Activated CD8-positive, alpha-beta memory T cell treated with anti-CD3 and anti-CD28 coated beads for 36 hours (primary cell): Measurements from ENCODE around the gene MICAL3. TPM values are rescaled to one million over a fixed set of nuclear protein-coding genes. Genes with fewer than 3 reads are reported as not detected.
"Not testable (repeated sequence)": the region's sequence is repeated elsewhere in the genome, so short reads cannot be mapped to it uniquely, and the experiment has no call there.

Experiments used
- CTCF ChIA-PET: fragments of 350-600 bp; sonication (Branson Sonifier 250); formaldehyde crosslinking; loops from one replicate; lab custom pipeline; 2021; ENCODE audit warnings: antibody characterized with exemption; lab: Charles Lee
- POLR2A ChIA-PET: fragments of 350-600 bp; sonication (Branson Sonifier 250); formaldehyde crosslinking; loops from one replicate; lab custom pipeline; 2021; ENCODE audit warnings: antibody characterized with exemption; lab: Charles Lee
- total RNA-seq, 2 experiments: library from RNA; stranded (reverse); gene quantifications; one replicate each; pipeline ENCODE4 v1.2.3, GENCODE V29; 2021

Gene MICAL3
- total RNA-seq, 2 experiments from 2014 or later: 47.1 to 48.6 TPM

GRCh38 chr22:18010266-18010665 is 14.1 kb downstream of the MICAL3 start:
- ChIA-PET POLR2A (no interaction called here), CTCF (no interaction called here)

DNA sequence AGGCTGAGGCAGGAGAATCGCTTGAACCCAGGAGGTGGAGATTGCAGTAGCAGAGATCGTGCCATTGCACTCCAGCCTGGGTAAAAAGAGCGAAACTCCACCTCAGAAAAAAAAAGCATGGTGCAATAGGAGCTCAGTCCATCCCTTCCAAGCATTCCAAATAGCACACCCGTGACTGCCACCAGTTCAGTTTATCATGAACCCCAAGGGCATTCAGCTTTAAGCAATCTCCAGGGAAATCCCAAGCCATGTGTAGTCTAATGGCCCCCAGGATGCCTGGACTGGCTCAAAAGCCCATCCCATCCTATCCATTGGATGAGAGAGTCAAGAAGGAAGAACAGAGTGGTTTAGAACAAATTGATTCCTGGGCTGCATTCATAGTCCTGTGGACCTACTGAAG is 16.2 kb downstream of the MICAL3 start:
- ChIA-PET CTCF (interaction anchor here (0.9 kb wide), 1 partner anchor 178 kb away, joined by 3 read pairs; no protein-coding TSS in a partner anchor), POLR2A (no interaction called here)

DNA sequence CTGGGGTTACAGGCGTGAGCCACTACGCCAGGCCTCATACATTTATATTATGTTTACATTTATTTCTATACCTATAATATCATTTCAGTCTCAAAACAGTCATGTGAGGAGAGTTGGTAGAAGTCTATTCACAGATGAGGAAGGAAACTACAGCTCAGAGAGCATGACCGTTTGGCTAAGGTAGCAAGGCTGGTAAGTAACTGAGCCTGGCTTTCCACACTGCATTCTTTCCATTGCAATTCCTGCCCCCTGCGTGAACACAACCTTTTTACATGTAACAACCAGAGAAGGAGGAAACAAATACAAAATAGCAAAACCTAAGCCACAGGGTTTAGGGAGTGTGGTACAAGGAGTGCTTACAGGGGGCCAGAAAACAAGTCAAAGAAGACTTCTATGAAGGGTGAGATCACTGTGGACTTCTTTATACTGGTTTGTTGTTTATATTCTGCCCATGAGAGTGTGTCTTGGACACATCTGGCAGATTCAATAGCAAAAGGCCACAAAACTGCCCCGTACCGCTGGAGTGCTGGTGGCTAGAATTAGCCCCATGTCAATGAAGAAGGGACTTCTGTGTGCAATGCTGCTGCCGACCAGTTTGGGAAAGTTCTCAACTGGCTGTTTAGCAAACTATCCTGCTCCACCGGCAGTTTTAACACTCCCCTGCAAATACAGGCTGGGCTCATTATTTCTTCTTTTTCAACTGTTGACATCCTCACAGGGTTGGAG is 19.0 kb downstream of the MICAL3 start:
- CTCF ChIA-PET: no interaction called here

DNA sequence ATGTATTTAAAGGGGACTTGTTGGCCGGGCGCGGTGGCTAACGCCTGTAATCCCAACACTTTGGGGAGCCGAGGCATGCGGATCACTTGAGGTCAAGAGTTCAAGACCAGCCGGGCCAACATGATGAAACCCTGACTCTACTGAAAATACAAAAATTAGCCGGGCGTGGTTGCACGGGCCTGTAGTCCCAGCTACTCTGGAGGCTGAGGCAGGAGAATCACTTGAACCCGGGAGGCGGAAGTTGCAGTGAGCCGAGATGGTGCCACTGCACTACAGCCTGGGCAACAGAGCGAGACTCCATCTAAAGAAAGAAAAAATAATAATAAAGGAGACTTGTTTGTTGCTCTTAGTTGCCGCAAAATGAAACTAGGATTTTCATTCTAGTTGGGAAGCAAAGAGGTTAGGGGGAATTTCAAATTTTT is 22.5 kb downstream of the MICAL3 start:
- POLR2A ChIA-PET, CTCF ChIA-PET: not testable (repeated sequence)

More for the DNA sequence above, 19.0 kb downstream of the MICAL3 start:
- POLR2A ChIA-PET: interaction anchor here (0.7 kb wide), 1 partner anchor 152 kb away, joined by 3 read pairs; no protein-coding TSS in a partner anchor

DNA sequence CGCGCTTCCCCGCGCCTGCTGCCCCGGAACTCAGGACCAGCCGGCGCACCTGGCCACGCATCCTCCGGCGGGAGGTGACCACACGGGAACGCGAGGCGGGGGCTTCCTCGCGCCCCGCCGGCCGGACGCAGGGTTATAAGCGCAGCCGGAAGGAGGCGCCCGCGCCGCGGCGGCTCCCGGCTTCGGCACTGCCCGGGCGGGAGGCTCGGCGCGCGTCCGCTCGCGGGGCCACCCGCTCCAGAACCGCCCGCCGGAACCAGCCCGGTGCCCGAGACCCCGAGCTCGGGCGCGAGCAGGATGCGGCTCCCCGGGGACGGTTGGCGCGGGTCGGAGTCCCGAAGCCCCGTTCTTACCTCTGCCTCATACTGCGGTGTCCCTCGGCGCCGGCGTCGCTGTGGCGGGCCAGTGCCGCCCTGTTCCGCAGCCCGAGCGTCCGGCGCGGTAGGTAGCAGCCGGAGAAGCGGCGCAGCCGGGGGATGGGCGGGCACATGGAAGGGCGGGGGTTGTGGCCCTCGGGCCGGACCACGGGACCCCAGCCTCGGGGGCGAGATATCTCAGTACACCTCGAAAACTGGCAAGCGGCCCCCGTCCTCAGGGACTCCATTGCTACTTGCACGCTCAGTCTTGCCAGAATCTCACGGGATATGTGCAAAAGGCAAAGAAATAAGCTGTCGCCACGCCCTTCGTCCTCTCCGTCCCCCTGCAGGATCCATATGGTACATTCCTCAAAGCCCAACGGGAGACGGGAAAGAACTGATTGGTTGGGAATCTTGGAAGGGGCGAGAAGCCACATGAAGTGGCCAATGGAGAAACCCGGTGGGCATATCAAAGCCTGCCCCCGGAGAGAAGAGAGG is 23.1 kb downstream of the MICAL3 start:
- CTCF ChIA-PET: no interaction called here
- POLR2A ChIA-PET: interaction anchor here (1.1 kb wide), 1 partner anchor 77 kb away, joined by 4 read pairs; the partner anchor contains the start of gene PEX26

- CTCF ChIA-PET: interaction anchor here (0.6 kb wide), 1 partner anchor 215 kb away, joined by 3 read pairs; no protein-coding TSS in a partner anchor
- POLR2A ChIA-PET: interaction anchor here (1.1 kb wide), 1 partner anchor 77 kb away, joined by 4 read pairs; the partner anchor contains the start of gene PEX26
Measured at GRCh38 chr22:18000441-18001039, 23.8 kb downstream of the MICAL3 start.

- ChIA-PET CTCF (no interaction called here), POLR2A (interaction anchor here (1.1 kb wide), 1 partner anchor 78 kb away, joined by 4 read pairs; the partner anchor contains the start of gene PEX26)
Measured at GRCh38 chr22:17999851-18000250, 24.5 kb downstream of the MICAL3 start.

GRCh38 chr22:17998913-17999312 is 25.4 kb downstream of the MICAL3 start:
- ChIA-PET CTCF (no interaction called here), POLR2A (no interaction called here)

DNA sequence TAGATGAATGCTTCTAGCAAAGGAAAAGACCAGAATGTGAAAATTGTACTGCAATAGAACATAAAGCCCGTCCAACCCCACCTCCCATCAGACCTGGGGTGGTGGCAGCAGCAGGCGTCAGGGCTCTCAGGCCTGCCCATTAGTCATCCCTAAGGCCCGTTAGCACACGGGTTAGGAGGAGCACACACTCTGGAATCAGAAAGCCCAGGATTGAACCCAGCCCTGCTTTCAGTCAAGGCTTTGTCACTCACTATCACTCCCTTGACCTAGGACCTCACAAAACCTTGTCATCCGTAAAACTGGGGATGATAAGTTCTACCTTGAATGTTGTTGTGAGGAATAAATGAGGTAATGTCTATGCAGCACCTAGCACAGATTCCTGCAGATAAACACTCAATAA is 26.9 kb downstream of the MICAL3 start:
- CTCF ChIA-PET: no interaction called here
- POLR2A ChIA-PET: no interaction called here

DNA sequence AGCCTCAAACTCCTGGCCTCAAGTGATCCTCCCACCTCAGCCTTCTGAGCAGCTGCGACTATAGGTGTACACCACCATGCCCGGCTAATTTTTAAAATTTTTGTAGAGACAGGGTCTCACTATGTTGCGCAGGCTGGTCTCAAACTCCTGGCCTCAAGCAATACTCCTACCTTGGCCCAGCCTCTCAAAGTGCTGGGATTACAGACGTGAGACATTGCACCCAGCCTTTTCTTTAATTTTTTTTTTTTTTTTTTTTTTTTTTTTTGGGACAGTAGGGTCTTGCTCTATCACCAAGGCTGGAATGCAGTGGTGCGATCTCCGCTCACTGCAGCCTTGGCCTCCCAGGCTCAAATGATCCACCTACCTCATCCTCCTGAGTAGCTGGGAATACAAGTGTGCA is 29.1 kb downstream of the MICAL3 start:
- POLR2A ChIA-PET, CTCF ChIA-PET: not testable (repeated sequence)

DNA sequence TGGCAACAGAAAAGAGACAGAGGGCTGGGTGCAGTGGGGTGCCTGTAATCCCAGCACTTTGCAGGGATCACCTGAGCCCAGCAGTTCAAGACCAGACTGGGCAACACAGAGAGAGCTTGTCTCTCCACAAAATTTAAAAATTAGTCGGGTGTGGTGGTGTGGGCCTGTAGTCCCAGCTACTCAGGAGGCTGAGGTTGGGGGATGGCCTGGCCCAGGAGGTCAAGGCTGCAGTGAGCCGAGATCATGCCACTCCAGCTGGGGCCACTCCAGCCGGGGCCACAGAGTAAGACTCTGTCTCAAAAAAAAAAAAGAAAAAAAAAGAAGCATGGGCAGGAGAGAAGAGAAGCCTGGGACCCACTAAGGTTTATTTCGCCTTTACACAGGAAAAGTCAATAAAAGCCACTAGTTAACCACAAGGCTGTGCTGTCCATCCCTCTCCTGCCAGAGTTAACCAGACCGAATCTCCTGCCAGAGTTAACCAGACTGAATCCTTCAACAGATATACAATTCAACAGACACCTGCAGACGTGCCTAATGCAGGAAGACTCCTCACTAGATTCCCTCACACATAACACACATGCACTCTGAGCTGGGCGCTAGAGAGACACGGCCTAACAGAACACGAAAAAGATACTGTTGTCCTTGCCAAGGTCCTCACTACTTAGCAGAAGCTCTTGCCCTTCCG is 29.8 kb downstream of the MICAL3 start:
- CTCF ChIA-PET: no interaction called here
- POLR2A ChIA-PET: no interaction called here

DNA sequence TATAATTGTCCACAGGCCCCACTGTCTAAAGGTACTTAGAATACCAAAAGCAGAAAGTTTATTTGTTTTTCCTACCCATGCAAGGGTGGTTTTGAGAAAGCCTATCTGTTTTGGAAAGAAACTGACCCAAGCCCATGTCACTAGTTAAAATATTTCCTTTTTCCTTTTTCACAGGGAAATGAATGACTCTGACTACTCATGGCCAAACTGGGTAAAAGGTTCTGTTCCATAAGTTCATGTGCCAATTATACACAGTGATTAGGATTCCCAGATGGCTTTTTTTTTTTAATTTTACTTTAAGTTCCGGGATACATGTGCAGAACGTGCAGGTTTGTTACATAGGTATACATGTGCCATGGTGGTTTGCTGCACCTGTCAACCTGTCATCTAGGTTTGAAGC is 31.4 kb downstream of the MICAL3 start:
- CTCF ChIA-PET, POLR2A ChIA-PET: not testable (repeated sequence)

- POLR2A ChIA-PET, CTCF ChIA-PET: not testable (repeated sequence)
Measured at GRCh38 chr22:17991992-17992391, 32.4 kb downstream of the MICAL3 start.

DNA sequence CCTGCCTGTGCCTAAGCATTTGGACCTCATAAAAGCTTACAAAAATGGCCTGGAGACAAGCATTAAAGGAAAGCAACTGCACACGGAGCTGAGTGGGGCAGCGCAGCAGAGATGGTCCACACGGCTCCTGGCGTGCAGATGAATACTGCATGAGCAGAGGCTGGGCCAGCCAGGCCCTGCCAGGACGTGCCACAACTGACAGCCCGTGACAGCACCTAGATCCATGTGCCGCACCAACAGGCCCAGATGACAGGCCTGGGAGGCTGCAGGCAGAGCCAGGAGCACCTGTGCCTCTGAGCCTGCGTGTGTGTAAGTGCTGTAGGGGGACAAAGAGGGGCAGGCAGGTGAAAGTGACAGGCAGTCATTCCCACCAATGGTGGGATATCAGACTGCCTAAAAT is 33.4 kb downstream of the MICAL3 start:
- CTCF ChIA-PET: no interaction called here
- POLR2A ChIA-PET: no interaction called here

DNA sequence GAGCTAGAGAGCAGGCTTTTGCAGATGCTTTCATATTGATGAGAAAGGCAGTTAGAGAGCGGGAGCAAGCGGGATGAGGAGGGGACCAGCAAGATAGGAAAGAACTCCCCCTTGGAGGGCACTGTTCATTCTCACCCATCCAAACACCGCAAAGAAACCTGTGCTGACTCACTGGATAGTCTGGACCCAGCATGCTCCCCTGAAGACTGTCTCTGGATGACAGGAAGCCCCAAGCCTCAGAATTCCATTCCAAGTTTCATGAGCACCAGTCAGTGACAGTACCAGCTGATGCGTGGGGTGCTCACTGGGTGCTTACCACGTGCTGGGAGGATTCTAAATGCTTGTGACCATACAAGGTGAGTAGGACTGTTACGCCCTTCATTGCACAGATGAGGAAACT is 34.2 kb downstream of the MICAL3 start:
- CTCF ChIA-PET: no interaction called here
- POLR2A ChIA-PET: no interaction called here

- ChIA-PET CTCF (no interaction called here), POLR2A (no interaction called here)
Measured at GRCh38 chr22:17988800-17989513, 35.4 kb downstream of the MICAL3 start.

DNA sequence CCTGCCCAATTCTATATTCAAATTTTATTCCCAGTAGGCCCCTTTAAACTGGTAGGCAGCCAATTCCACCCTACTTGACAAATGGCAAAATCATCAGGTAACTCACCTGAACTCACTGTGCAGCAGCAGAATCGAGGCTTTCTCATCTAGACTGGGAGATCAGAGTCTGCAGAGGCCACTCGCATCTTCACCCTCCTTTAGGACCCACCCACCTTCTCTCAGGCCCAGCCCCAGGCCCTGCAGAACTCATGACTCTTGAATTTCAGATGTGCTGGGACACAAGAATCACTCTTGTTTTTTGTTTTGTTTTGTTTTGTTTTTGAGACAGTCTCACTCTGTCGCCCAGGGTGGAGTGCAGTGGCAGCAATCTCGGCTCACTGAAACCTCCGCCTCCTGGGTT is 38.8 kb downstream of the MICAL3 start:
- ChIA-PET POLR2A (no interaction called here), CTCF (no interaction called here)

DNA sequence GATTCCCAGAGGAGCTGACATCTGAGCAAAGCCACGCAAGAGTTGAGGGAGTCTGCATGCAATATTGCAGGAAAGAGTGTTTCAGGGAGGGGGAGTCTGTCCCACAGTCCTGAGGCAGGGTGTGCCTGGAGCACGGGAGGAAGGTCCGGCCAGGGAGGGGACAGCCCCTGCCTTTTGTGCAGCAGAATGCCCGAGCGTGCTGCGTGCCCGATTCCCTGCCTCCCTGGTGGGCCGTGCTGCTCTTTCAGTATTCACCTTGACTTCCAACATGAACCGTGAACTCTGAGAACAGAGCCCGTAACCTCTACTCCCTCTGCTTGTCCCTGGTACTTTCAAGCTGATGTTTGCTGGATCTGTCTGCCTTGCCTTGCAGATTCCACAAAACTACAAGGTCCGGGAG is 39.3 kb downstream of the MICAL3 start:
- CTCF ChIA-PET, POLR2A ChIA-PET: not testable (repeated sequence)

GRCh38 chr22:17984114-17984513 is 40.2 kb downstream of the MICAL3 start:
- ChIA-PET POLR2A (no interaction called here), CTCF (no interaction called here)
